GM15510 (cell line): Measurements from ENCODE around the gene LRRC56.
A peak's percentile ranks its signal among the peaks of the same experiment; 100 is the strongest.

Source experiments
- POLR2A ChIP-seq: IDR thresholded peaks from 3 replicates; pipeline ENCODE4 v1.6.1; 2011; ENCODE audit warnings: borderline replicate concordance; ENCODE audit not compliant: insufficient read length; ENCODE audit errors: extremely low read depth

Gene LRRC56

DNA sequence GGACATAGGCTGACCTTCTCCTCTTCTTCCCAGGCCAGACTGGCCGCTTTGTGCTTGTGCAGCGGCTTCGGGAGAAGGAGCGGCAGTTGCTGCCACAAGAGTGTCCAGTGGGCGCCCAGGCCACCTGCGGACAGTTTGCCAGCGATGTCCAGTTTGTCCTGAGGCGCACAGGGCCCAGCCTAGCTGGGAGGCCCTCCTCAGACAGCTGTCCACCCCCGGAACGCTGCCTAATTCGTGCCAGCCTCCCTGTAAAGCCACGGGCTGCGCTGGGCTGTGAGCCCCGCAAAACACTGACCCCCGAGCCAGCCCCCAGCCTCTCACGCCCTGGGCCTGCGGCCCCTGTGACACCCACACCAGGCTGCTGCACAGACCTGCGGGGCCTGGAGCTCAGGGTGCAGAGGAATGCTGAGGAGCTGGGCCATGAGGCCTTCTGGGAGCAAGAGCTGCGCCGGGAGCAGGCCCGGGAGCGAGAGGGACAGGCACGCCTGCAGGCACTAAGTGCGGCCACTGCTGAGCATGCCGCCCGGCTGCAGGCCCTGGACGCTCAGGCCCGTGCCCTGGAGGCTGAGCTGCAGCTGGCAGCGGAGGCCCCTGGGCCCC lies 24.8 kb downstream of the LRRC56 start:
- no peak for TF ChIP-seq POLR2A

DNA sequence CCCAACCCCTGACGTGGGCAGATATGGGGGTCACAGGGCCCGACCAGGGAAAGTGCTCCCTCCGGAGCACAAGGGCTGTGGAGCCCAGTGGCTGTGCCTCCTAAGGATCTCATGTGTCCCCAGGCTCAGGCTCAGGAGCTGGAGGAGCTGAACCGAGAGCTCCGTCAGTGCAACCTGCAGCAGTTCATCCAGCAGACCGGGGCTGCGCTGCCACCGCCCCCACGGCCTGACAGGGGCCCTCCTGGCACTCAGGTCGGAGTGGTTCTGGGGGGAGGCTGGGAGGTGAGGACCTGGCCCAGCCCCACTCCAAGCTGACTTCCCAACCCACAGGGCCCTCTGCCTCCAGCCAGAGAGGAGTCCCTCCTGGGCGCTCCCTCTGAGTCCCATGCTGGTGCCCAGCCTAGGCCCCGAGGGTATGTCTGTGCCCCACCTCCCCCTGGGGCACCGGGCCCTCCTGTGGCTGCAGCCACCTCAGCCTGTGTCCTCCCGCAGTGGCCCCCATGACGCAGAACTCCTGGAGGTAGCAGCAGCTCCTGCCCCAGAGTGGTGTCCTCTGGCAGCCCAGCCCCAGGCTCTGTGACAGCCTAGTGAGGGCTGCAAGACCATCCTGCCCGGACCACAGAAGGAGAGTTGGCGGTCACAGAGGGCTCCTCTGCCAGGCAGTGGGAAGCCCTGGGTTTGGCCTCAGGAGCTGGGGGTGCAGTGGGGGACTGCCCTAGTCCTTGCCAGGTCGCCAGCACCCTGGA lies 25.9 kb downstream of the LRRC56 start:
- no peak for TF ChIP-seq POLR2A

DNA sequence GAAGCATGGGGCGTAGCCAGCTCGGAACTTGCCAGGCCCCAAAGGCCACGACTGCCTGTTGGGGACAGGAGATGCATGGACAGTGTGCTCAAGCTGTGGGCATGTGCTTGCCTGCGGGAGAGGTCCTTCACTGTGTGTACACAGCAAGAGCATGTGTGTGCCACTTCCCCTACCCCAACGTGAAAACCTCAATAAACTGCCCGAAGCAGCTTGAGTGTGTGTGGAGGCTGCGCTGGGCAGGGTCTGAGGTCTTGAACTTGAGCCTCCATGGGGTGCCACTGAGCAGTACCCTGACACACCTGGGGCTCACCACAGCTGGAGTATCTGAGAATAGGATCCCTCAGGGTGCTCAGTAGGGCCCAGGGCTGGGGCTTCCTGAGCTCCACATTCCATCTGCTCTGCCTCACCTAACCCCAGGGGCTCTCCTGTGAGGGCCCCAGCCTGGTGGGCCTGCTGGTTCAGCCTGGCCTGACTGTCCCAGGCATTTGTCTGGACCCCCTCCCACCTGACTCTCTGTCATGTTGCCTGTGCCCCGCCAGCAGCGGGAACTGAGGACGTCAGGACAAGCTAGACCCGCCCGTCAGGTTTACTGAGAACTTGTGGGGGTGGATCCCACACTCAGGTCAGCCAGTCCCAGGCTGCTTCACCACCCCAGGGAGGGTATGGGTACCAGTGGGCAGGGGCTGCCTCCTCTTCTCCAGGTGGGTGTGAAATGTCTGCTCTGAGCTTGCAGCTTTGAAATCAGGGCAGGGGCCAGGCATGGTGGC lies 26.7 kb downstream of the LRRC56 start:
- no peak for TF ChIP-seq POLR2A

DNA sequence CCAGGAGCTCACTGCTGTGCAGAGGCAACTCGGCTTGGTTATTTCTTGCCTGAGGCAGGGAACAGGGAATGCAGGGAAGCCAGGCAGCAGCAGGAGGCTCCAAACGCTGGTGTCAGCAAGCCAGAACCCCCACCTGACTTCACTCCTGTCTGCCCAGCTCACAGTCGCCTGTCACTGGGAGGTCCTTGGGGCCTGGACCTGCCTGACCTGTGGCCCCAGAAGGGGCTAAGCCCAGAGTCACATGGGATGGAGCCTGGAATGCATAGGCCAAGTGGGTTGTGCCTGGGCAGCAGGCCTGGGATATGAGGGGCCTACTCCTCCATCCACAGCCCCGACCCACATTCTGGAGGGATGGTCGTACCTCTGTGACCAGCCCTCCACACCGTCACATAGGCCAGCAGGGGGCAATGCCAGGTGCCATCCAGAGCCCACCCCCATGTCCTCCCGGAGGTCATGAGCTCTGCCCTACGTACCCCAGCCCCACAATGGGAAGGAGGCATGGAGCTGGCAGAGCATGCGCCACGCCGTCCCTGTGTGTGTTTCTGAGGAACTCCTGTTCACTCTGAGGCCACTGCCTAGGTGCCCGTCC lies 28.7 kb downstream of the LRRC56 start:
- TF ChIP-seq POLR2A: no peak

DNA sequence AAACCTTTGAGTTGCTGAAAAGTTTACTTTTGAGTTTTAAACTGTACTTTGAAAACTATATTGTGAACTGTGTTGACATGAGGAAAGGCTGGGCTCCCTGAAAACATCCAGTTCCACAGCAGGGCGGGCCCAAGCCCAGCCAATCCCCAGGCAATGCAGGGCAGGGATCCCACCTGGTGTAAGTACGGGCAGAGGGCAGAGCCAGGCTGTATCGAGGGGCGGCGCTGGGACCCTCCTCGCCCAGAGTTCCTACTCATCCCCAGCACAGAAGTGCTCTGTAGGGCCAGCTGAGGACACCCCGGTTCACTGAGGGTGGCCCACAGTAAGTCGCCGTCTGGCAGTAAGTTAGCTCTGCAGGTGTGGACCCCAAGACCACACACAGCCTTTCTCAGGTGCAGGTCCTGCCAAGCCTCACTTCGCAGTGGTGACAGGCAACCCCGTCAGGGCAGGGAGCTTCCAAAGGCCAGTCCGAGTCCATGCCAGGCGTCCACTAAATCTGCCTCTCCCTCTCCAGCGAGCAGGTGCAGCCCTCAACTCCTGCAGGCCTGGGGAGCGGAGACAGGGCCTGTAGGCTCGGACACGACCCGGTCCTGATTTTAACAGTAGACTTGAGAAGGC lies 29.8 kb downstream of the LRRC56 start:
- TF ChIP-seq POLR2A: no peak

DNA sequence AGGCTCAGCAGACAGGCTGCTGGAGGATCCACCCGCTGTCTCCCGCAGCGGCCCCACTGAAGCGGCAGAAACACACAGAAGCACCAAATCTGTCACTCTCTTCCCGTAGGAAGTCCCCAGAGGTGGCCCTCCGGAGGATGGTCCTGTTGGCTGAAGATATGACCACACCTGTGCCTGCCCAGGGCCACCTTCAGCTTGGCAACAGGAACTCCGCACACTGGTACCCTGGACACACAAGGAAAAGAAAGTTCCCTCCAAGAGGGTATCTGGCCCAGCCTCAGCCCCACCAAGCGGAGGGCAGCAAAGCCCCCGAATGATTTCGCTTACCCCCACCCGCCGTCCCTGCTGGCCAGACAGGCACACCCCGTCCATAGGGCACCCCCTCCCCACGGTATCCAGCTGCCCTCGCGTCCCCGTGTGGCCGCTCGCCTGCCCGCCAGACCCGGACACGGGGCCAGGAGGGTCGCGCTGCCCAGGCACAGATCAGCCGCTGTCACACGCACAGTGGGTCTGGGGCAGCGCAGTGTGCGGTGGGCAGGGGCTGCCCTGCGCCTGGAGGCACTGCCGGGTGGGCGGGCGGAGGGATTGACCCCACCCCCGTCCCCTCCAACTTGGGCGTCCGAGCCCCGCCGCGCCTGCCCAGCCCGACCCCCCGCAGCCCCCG lies 30.4 kb downstream of the LRRC56 start:
- no peak for TF ChIP-seq POLR2A

DNA sequence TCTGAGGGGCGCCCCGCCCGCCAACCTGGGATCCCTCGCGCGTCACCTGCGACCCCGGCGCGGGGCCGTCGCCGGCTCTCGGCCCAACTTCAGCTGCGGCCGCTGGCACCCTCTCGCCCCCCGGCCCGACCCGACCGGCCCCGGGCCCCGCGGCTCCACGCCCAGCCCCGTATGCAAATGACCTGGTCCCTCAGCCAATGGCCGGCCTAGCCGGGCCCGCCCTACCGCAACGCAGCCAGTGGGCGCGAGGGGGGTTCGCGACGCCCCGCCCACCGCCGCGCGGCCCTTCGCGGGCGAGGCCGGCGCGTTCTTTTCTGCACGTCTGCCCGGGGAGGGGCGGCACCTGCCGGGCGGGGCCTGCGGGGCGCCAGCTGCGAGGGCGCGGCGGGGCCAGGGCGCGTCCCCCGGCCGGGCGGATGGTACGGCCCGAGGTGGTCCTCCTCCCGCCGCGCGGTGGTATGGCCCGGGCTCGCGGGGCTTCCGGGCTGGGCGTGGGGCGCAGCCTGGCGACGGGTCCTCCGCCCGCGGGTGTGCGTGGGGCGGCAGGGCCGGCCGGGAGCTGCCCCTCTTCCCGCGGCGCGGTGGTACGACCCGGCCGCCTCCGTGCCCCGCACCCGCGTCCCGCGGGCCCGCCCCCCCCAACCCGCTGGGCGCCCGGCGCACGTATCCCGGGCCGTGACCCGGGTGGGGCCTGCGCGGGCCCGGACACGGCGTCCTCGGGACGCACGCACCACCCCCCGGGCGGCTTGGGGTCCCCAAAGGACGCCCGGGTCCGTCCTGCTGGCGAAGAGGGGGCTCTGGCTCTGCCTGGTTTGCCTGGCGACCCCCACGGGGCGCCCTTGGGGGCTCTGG lies 31.2 kb downstream of the LRRC56 start:
- TF ChIP-seq POLR2A: peak; percentile 68

DNA sequence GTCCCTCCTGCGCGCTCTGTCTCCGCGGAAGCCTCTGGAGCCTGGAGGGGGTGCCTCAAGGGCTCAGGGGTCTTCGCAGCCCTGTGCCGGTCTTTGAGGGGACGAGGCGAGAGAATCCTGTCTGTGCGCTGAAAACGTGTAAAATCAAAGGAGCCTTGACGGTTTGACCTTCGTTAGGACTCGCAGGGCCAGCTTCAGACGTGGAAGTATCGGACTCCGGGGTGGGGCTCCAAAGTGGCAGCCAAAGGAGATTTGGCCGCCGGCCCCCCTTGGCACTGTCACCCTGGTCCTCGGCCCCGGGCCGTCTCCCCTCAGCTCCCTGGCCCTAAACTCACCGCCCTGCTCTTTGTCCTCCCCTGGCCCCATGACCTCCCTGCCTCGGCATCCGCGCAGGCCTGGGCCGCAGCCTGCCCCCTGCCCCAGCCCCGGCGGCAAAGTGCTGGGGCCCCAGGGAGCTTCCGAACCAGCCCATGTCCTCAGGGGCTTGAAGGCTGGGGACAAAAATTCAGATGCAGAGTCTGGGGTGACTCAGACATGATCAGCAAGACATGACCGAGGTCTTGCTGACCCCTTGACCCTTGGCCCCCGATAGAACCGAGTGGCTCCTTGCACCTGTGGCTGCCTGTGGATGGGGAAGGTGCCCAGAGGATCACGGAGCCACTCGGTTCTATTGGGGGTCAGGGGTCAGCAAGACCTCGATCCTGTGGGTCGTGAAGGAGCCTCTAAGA lies 32.0 kb downstream of the LRRC56 start:
- TF ChIP-seq POLR2A: no peak

DNA sequence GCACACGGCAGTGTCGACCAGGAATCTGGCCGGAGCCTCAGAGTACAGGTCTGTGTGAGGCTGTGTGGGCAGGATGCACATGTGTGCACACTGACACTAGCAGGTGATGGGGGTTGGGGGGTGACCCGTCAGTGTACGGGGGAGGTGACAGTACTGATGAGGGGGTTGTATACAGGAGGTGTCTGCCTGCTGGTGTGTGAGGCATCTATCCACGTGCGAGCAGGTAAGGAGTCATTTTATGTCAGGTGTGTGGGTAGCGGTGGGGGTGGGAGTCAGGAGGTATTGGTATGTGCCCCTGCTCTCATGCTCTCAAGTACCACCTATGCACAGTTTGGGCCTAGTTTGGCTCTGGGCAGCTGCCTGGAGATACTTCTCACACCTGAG lies 34.5 kb downstream of the LRRC56 start:
- no peak for TF ChIP-seq POLR2A

DNA sequence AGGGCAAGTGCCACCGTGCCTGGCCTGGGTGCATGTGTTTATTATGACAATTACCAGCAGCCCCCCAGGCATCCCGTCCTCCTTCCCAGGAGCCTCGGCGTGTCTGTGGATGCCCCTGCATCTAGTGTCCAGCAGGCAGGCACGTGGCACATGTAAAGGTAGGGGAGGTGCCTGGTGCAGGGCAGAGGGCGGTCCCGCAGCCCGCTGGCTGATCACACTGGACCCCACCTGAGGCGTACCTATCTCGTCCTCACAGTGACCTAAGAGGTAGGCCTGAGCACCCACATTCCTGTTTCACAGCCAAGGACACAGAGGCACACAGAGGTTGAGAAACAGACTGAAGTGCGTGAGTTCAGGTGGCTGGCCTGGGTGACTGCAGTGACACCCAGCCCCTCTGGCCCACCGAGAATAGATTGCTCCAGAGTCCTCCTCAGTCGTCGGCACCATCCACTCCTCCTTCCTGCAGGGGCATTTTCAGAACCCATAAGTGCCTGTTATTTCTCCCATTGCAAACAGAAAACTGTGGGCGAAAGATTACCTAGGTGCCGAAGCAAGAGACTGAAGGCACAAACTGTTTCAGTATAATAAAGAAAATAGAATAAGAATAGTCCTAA lies 35.9 kb downstream of the LRRC56 start:
- no peak for TF ChIP-seq POLR2A

DNA sequence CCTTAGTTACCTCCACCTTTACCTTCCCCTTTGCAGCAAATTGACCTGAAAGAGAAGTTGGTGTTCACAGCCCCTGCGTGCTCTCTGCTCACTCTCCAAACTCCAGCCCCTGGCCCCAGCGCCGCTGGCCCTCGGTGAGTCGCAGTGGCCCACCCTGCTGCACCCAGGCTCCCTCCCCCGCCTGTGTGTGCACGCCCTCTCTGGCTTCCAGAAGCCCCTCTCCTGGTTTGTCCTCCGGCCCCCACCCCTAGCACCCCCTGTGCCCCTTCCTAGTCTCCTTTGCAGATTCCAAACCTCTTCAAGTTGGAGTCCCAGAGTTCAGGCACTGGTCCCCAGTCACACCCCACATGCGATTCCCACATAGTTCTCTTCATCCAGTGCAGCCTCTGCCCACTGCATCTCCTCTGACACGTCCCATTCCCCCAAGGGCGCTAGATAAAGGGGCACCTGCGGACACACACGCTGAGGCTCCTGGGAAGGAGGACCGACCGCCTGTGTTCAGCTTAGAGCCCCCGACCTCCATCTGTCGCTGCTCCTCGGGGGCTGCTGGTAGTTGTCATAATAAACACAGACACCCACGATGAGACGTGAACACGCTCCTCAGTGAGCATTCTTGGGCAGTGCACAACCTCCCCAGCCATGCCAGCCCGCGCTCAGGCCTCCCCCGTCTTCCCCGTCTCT lies 37.4 kb downstream of the LRRC56 start:
- no peak for TF ChIP-seq POLR2A
